Endodermal cell (in vitro differentiated cells): ENCODE data around the gene SHC1. TPM values are rescaled to one million over a fixed set of nuclear protein-coding genes. Genes with fewer than 3 reads are reported as not detected.

ENCODE experiments used
- DNase-seq: peaks from one replicate; pipeline ENCODE4 v3.0.0-alpha.2; 2017
- H3K27ac ChIP-seq: 2 replicates; pipeline ENCODE4 v1.5.1; 2013; ENCODE audit warnings: mild to moderate bottlenecking, low read depth, low read length, moderate library complexity
- H3K27me3 ChIP-seq: 2 replicates; pipeline ENCODE4 v1.6.1; 2013; ENCODE audit warnings: mild to moderate bottlenecking, low read length, moderate library complexity; ENCODE audit not compliant: insufficient read depth, control insufficient read depth, poor library complexity, severe bottlenecking
- H3K36me3 ChIP-seq: 2 replicates; pipeline ENCODE4 v1.7.0; 2013; ENCODE audit warnings: mild to moderate bottlenecking, low read length, moderate library complexity; ENCODE audit not compliant: control insufficient read depth, insufficient read depth
- H3K4me1 ChIP-seq: one replicate; pipeline ENCODE4 v1.7.0; 2013; ENCODE audit warnings: low read length; ENCODE audit not compliant: control insufficient read depth, insufficient read depth
- H3K4me3 ChIP-seq: 2 replicates; pipeline ENCODE4 v1.5.1; 2013; ENCODE audit warnings: mild to moderate bottlenecking, low read length, moderate library complexity
- H3K9ac ChIP-seq: 2 replicates; pipeline ENCODE4 v1.6.1; 2013; ENCODE audit warnings: mild to moderate bottlenecking, low read length, moderate library complexity; ENCODE audit not compliant: poor library complexity, severe bottlenecking; ENCODE audit errors: extremely low read depth
- H3K9me3 ChIP-seq: 2 replicates; pipeline ENCODE4 v1.6.1; 2013; ENCODE audit warnings: mild to moderate bottlenecking, low read length, moderate library complexity; ENCODE audit not compliant: control insufficient read depth
- H3K27ac Mint-ChIP-seq: 2 replicates; pipeline ENCODE4 v1.8.0; 2020; ENCODE audit warnings: mixed read lengths
- H3K27me3 Mint-ChIP-seq: 2 replicates; pipeline ENCODE4 v1.8.0; 2021; ENCODE audit warnings: mild to moderate bottlenecking, mixed read lengths; ENCODE audit not compliant: insufficient read depth
- H3K36me3 Mint-ChIP-seq: 2 replicates; pipeline ENCODE4 v1.8.0; 2020; ENCODE audit warnings: low read depth, mixed read lengths
- H3K4me1 Mint-ChIP-seq: 2 replicates; pipeline ENCODE4 v1.8.0; 2020; ENCODE audit warnings: mixed read lengths
- H3K4me3 Mint-ChIP-seq: 2 replicates; pipeline ENCODE4 v1.8.0; 2020; ENCODE audit warnings: mild to moderate bottlenecking, moderate library complexity, mixed read lengths
- H3K9me3 Mint-ChIP-seq: 2 replicates; pipeline ENCODE4 v1.8.0; 2020; ENCODE audit warnings: mild to moderate bottlenecking, mixed read lengths
- WGBS, 2 experiments: methylation state at CpG; one replicate each; pipeline versions ENCODE4 v1.1.5 to v1.1.7; 2013; ENCODE audit warnings: missing lambda C conversion rate in 2 of 2, mixed read lengths in 1 of 2; ENCODE audit not compliant: insufficient coverage in 1 of 2, insufficient read length in 1 of 2; 5-methylcytosine and 5-hydroxymethylcytosine counted together
- total RNA-seq, 2 donors: library from RNA; stranded (reverse); fragmentation: NEBNext Ultra II Directional in 1 of 2; extraction: Animal tissue kit (Norgen Biotek cat#: 25700) in 1 of 2; gene quantifications; 2 replicates in 1 of 2; 3 replicates in 1 of 2; pipeline ENCODE4 v1.2.1, GENCODE V29; 2021
- TF ChIP-seq, protein P1 (sequence below): fragments of 200-600 bp; sonication (generic); conservative IDR thresholded peaks from 2 replicates; pipeline ENCODE4 v1.5.0; 2021; ENCODE audit warnings: antibody characterized with exemption, mild to moderate bottlenecking

Gene SHC1
- total RNA-seq, 2 donors from 2014 or later = 157 to 231 TPM

DNA sequence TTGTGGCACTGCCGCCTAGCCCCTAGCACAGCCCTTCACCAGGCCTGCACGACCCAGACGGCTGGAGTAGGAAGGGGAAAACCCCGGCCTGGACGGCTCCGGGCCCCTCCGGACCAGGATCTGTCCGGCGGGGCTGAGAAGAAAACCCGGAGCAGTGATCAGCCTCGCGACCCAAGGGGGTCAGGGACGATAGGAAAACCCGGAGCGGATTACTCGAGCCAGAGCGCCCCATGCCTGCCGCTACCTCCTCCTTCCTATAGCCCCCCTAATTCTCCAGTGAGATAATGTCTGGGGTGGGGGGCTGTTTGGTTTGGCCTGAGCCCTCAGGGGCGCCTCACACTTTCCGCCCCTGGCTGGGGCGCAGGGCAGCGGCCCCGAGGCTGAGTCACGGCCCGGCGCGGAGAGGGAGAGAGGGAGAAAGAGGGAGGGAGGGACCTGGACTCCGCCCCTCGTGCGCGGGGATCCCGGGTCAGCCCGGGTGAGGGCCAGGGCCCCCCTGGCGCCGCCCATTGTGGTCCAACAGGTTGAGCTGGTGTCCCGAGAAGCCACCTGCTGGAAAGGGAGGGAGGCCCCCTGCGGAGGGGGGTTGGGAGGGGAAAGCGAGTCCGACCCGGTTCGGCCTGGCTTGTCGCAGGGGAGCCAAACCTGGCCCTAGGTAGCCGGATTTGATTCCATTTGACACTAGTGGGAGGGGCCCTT is 30.3 kb upstream of the SHC1 start:
- peak; percentile 98 for DNase-seq
- Mint-ChIP-seq H3K27ac (peak overlapping the region; percentile 72), H3K4me1 (peaks cover 14% of the 10 kb centered on the region), H3K36me3 (no peaks in the 10 kb centered on the region), H3K4me3 (peak overlapping the region; percentile 93), H3K27me3 (peaks cover 6% of the 10 kb centered on the region), H3K9me3 (no peaks in the 10 kb centered on the region)
- Histone ChIP-seq H3K4me1 (peaks cover 9% of the 10 kb centered on the region), H3K36me3 (no peaks in the 10 kb centered on the region), H3K4me3 (peak overlapping the region; percentile 86), H3K9me3 (no peaks in the 10 kb centered on the region), H3K9ac (peak overlapping the region; percentile 57), H3K27ac (peak overlapping the region; percentile 91), H3K27me3 (no peaks in the 10 kb centered on the region)
- TF ChIP-seq, protein P1, sequence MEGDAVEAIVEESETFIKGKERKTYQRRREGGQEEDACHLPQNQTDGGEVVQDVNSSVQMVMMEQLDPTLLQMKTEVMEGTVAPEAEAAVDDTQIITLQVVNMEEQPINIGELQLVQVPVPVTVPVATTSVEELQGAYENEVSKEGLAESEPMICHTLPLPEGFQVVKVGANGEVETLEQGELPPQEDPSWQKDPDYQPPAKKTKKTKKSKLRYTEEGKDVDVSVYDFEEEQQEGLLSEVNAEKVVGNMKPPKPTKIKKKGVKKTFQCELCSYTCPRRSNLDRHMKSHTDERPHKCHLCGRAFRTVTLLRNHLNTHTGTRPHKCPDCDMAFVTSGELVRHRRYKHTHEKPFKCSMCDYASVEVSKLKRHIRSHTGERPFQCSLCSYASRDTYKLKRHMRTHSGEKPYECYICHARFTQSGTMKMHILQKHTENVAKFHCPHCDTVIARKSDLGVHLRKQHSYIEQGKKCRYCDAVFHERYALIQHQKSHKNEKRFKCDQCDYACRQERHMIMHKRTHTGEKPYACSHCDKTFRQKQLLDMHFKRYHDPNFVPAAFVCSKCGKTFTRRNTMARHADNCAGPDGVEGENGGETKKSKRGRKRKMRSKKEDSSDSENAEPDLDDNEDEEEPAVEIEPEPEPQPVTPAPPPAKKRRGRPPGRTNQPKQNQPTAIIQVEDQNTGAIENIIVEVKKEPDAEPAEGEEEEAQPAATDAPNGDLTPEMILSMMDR = no peak
- 0 to 1% methylated on average over 7 to 43 of the region's 43 CpGs for WGBS, 2 experiments

DNA sequence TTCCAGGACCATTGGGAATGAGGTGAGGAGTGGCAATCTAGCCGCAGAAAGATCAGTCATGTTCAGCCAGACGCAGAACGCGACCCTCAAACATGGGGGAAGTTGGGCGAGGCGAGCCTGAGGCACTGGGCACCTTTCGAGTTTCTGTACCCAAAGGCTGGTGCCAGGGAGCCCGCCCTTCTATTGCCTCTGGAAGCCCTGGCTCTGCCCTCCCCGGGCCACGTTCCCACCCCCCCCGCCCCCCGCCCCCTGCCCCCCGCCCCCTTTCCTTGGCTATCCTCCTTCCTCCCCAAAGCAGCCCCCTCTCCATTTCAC is 29.8 kb upstream of the SHC1 start:
- DNase-seq = no peak
- Histone ChIP-seq H3K4me1 (peaks cover 9% of the 10 kb centered on the region), H3K27me3 (no peaks in the 10 kb centered on the region), H3K9me3 (no peaks in the 10 kb centered on the region), H3K4me3 (peak overlapping the region; percentile 86), H3K9ac (peak overlapping the region; percentile 11), H3K36me3 (no peaks in the 10 kb centered on the region), H3K27ac (peak overlapping the region; percentile 83)
- no peaks in the 10 kb centered on the region for H3K36me3 Mint-ChIP-seq
- peaks cover 6% of the 10 kb centered on the region for H3K27me3 Mint-ChIP-seq
- WGBS, 2 experiments = 0 to 3% methylated on average over 1 to 8 of the region's 13 CpGs
- H3K4me1 Mint-ChIP-seq = peaks cover 14% of the 10 kb centered on the region
- TF ChIP-seq, protein P1 = no peak
- peak overlapping the region; percentile 94 for H3K27ac Mint-ChIP-seq
- peak overlapping the region; percentile 93 for H3K4me3 Mint-ChIP-seq
- H3K9me3 Mint-ChIP-seq = no peaks in the 10 kb centered on the region

DNA sequence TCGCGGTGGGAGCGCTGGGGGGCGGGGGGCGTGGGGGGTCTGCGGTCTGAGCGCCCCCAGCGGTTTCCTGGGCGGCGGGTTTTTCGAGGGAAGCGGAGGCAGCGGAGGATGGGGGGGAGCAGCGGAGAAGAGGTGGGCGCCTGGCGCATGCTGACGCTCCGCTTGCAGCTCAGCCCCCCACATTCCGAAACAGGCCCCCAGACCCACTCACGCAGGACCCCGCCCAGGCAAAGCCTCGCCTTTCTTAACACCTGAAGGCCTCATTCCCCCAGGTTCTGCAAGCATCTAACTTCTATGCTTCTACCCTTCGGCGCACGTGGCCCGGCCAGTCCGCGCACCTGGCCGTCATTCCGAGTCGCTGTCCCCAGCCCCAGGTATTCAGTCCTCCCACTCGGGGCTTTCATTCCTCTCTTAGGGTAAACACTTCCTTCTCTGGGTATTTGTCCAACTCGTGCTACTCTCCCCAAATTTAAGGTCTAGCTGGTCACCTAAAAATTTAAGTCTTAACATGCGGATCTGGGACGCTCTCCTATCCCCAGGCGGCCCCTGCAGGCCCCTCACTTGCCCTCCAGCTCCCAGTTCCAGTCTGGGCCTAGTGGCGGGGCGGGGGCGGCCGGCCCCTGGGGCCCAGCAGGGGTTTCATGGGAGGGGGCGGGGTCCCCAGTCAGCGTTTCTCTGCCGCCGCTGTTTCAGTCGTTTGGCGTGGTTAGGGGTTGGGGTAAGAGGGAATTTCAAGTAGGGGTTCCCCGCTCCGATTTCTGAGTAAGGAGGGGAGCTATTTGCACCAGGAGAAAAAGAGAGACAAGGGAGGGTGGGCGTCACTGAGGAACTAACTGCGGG is 29.2 kb upstream of the SHC1 start:
- Mint-ChIP-seq H3K36me3 (no peaks in the 10 kb centered on the region), H3K27ac (peak overlapping the region; percentile 94), H3K9me3 (no peaks in the 10 kb centered on the region), H3K27me3 (peaks cover 6% of the 10 kb centered on the region), H3K4me3 (peak overlapping the region; percentile 93), H3K4me1 (peaks cover 16% of the 10 kb centered on the region)
- DNase-seq = peak; percentile 86
- H3K9me3 ChIP-seq = no peaks in the 10 kb centered on the region
- H3K27ac ChIP-seq = peak overlapping the region; percentile 83
- peaks cover 7% of the 10 kb centered on the region for H3K4me1 ChIP-seq
- 1 to 4% methylated on average over 23 to 50 of the region's 50 CpGs for WGBS, 2 experiments
- H3K27me3 ChIP-seq = no peaks in the 10 kb centered on the region
- TF ChIP-seq, protein P1 = no peak
- peak overlapping the region; percentile 11 for H3K9ac ChIP-seq
- peak overlapping the region; percentile 86 for H3K4me3 ChIP-seq
- H3K36me3 ChIP-seq = no peaks in the 10 kb centered on the region
